Esophagus squamous epithelium (tissue), 5 donors: ENCODE data around the gene RNF175. TPM values are rescaled to one million over a fixed set of nuclear protein-coding genes. Genes with fewer than 3 reads are reported as not detected.
A peak's percentile ranks its signal among the peaks of the same experiment; 100 is the strongest.

Source experiments
- DNase-seq: peaks from one replicate; lab custom pipeline; 2025; lab: John Stamatoyannopoulos, UW
- H3K27ac ChIP-seq, 4 donors: fragments of 200-600 bp; sonication (generic); one replicate each; pipeline ENCODE4 v1.5.1; 2016 to 2019; ENCODE audit warnings: mild to moderate bottlenecking in 1 of 4
- H3K27me3 ChIP-seq, 4 donors: fragments of 200-600 bp; sonication (generic); 1 replicate in 3 of 4; 2 replicates in 1 of 4; pipeline versions ENCODE4 v1.5.1 to v1.6.0; 2017 to 2021; ENCODE audit warnings: antibody characterized with exemption in 1 of 4
- H3K36me3 ChIP-seq, 3 donors: fragments of 200-600 bp; sonication (generic); one replicate each; pipeline ENCODE4 v1.5.1; 2016 to 2019
- H3K4me1 ChIP-seq, 3 donors: fragments of 200-600 bp; sonication (generic); one replicate each; pipeline ENCODE4 v1.5.1; 2017 to 2019
- H3K4me3 ChIP-seq, 4 donors: fragments of 200-600 bp; sonication (generic); 1 replicate in 3 of 4; 2 replicates in 1 of 4; pipeline ENCODE4 v1.5.1; 2016 to 2019; ENCODE audit warnings: mild to moderate bottlenecking in 2 of 4, moderate library complexity in 1 of 4
- H3K9me3 ChIP-seq, 3 donors: fragments of 200-600 bp; sonication (generic); one replicate each; pipeline ENCODE4 v1.5.1; 2016 to 2019
- POLR2A ChIP-seq, 4 donors: fragments of 450-650 bp; IDR thresholded peaks; one replicate each; pipeline ENCODE4 v1.6.1; 2017; ENCODE audit warnings: antibody characterized with exemption in 4 of 4, mild to moderate bottlenecking in 4 of 4, moderate library complexity in 3 of 4
- WGBS, 2 donors: methylation state at CpG; one replicate each; pipeline ENCODE4 v1.1.5; 2018; 5-methylcytosine and 5-hydroxymethylcytosine counted together
- intact Hi-C: fragments of 100-400 bp; cut with DNase I; formaldehyde crosslinking; loops from one replicate; pipeline ENCODE4 v1.15.0; 2022
- total RNA-seq, 4 donors: library from RNA; depleted of rRNA; stranded (reverse); fragments of >200 nt; gene quantifications; one replicate each; pipeline ENCODE4 v1.1.0, GENCODE V29; 2016
- TF ChIP-seq, protein P1 (sequence below), 6 experiments: fragments of 450-650 bp in 4 of 6; fragments of 200-600 bp in 2 of 6; sonication (generic) in 2 of 6; IDR thresholded peaks; one replicate each; pipeline ENCODE4 v1.5.1; 2016 to 2019; ENCODE audit warnings: antibody characterized with exemption in 6 of 6, mild to moderate bottlenecking in 4 of 6, moderate library complexity in 4 of 6
- donor health status: DM: yes; HTN: yes; CAD: no.

RNF175 gene
- total RNA-seq, 4 donors from 2014 or later: 0.76 TPM; not detected in 3

DNA sequence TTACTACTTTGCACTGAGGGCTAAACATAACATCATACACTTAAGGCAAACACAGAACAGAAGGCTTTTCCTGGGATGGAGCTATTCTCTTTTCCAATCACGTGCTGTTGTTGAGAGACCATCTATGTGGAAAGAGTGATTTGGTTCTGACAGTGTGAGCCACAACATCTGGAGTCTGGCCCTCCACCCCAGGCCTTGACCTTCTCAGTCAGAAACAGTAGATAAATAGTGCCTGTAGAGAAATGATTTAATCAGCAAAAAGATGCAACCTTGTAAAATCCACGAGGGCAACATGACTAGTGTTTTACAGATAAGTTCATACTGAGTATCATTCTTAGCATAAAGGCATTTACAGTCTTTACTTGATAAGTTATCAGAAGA, 39.9 kb upstream of the RNF175 start:
- Histone ChIP-seq H3K27ac (no peak overlapping the region), H3K27me3 (peaks cover 0 to 33% (median 0%) of the 10 kb centered on the region in 4 donors), H3K4me3 (no peak overlapping the region), H3K4me1 (peaks cover 0 to 4% (median 0%) of the 10 kb centered on the region in 3 donors), H3K36me3 (no peaks in the 10 kb centered on the region), H3K9me3 (no peaks in the 10 kb centered on the region)
- intact Hi-C loops: loop anchor here (10.0 kb wide), 1 partner anchor 515 kb away; no protein-coding TSS in a partner anchor
- WGBS, 2 donors: 43 to 44% methylated on average over 2 of the region's 2 CpGs
- no peak for DNase-seq
- TF ChIP-seq, protein P1, sequence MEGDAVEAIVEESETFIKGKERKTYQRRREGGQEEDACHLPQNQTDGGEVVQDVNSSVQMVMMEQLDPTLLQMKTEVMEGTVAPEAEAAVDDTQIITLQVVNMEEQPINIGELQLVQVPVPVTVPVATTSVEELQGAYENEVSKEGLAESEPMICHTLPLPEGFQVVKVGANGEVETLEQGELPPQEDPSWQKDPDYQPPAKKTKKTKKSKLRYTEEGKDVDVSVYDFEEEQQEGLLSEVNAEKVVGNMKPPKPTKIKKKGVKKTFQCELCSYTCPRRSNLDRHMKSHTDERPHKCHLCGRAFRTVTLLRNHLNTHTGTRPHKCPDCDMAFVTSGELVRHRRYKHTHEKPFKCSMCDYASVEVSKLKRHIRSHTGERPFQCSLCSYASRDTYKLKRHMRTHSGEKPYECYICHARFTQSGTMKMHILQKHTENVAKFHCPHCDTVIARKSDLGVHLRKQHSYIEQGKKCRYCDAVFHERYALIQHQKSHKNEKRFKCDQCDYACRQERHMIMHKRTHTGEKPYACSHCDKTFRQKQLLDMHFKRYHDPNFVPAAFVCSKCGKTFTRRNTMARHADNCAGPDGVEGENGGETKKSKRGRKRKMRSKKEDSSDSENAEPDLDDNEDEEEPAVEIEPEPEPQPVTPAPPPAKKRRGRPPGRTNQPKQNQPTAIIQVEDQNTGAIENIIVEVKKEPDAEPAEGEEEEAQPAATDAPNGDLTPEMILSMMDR (IDR thresholded peaks at IDR 0.05): no peak
- TF ChIP-seq POLR2A (IDR thresholded peaks at IDR 0.05): no peak

DNA sequence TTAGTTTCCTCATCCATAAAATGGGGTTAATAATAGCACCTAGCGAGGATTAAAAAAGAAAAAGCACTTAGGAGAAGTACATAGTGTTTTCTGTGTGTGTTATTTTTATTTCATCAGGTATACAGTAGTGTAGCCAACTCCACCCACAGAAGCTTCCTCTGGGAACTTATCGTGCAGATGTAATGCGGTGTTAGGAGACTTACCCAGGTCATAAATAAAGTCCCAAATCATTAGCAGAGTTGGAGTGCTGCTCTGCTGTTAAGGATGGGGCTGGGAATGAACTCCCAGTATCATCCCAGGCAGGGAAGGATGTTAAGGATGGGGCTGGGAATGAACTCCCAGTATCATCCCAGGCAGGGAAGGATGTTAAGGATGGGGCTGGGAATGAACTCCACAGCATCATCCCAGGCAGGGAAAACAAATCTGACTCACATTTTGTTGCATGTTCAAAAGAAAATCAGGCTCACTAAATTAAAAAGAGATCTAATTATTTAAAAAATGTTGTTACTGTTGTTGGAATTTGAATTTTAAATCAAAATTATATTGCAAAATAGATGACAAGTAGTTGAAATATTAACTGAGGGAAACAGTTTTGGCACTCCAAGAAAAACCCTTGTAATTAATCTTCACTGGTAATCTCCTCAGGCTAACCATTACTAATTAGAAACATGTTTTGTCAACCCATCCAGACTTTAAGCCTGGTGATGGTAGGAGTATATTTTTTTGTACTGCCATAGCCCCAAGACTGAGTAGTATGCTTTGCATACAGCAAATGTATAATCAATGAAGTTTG, 39.3 kb upstream of the RNF175 start:
- intact Hi-C loops: loop anchor here (10.0 kb wide), 1 partner anchor 516 kb away; no protein-coding TSS in a partner anchor
- H3K4me1 ChIP-seq: peaks cover 0 to 4% (median 0%) of the 10 kb centered on the region in 3 donors
- no peak for TF ChIP-seq POLR2A (IDR thresholded peaks at IDR 0.05)
- TF ChIP-seq, protein P1 (IDR thresholded peaks at IDR 0.05): no peak
- WGBS, 2 donors: 62 to 70% methylated on average over 3 of the region's 3 CpGs
- H3K4me3 ChIP-seq: no peak overlapping the region
- no peaks in the 10 kb centered on the region for H3K36me3 ChIP-seq
- peaks cover 0 to 39% (median 0%) of the 10 kb centered on the region in 4 donors for H3K27me3 ChIP-seq
- H3K9me3 ChIP-seq: no peaks in the 10 kb centered on the region
- DNase-seq: no peak
- H3K27ac ChIP-seq: peak overlapping the region in 2 of 4 donors; percentile 10 to 33

DNA sequence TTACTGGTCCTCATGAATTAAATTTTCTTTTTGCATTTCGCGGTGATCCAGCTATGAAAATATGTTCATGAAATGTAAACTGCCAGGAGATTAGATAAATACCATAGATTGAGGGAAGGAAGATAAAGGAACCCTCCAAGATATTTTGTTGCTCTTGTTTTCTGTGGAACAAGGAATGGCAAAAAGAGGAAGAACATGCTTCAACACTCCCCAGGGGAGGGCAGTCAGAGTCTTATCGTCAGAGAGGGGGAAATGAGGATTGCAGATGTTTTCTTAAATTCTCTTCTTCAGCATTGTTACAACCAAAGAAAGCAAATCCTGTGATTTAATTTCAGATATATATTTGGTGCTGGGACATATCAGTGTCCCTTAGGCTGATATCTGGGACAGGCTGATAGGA, 38.6 kb upstream of the RNF175 start:
- peaks cover 0 to 44% (median 0%) of the 10 kb centered on the region in 4 donors for H3K27me3 ChIP-seq
- intact Hi-C loops: loop anchor here (10.0 kb wide), 1 partner anchor 516 kb away; no protein-coding TSS in a partner anchor
- WGBS, 2 donors: 32 to 38% methylated on average over 3 of the region's 3 CpGs
- peak overlapping the region in 2 of 4 donors; percentile 10 to 33 for H3K27ac ChIP-seq
- H3K4me3 ChIP-seq: no peak overlapping the region
- H3K36me3 ChIP-seq: no peaks in the 10 kb centered on the region
- no peak for DNase-seq
- H3K9me3 ChIP-seq: no peaks in the 10 kb centered on the region
- H3K4me1 ChIP-seq: peaks cover 0 to 4% (median 0%) of the 10 kb centered on the region in 3 donors
- TF ChIP-seq POLR2A (IDR thresholded peaks at IDR 0.05): no peak
- TF ChIP-seq, protein P1 (IDR thresholded peaks at IDR 0.05): no peak

DNA sequence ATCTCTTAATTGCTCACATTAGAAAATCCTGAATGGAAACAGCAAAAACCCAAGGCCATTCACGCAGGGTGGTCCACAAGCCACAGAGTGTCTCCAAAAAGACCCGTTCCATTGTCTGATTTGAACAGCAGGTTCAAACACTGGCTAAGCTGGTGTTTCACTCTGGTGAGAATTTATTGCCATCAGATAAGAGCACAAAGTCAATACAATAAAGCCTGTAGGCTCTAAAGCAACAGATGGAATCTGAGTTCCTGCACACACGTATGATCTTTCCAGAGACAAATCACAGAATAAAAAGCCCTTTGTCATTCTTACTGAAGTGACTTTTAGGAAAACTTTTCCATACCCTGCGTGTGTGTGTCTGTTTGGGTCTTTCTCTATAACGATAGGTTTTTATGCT, 34.2 kb upstream of the RNF175 start:
- WGBS, 2 donors: 75 to 76% methylated on average over 5 of the region's 5 CpGs
- Histone ChIP-seq H3K9me3 (no peaks in the 10 kb centered on the region), H3K36me3 (no peaks in the 10 kb centered on the region), H3K4me3 (no peak overlapping the region), H3K27ac (no peak overlapping the region), H3K4me1 (peaks cover 17 to 44% (median 21%) of the 10 kb centered on the region in 3 donors), H3K27me3 (peaks cover 21 to 82% (median 25%) of the 10 kb centered on the region in 4 donors)
- intact Hi-C loops: loop anchor here (10.0 kb wide), 1 partner anchor 521 kb away; no protein-coding TSS in a partner anchor
- TF ChIP-seq, protein P1 (IDR thresholded peaks at IDR 0.05): no peak
- no peak for TF ChIP-seq POLR2A (IDR thresholded peaks at IDR 0.05)
- DNase-seq: no peak
